Measurements from ENCODE around the gene TSPAN5.

Gene TSPAN5

DNA sequence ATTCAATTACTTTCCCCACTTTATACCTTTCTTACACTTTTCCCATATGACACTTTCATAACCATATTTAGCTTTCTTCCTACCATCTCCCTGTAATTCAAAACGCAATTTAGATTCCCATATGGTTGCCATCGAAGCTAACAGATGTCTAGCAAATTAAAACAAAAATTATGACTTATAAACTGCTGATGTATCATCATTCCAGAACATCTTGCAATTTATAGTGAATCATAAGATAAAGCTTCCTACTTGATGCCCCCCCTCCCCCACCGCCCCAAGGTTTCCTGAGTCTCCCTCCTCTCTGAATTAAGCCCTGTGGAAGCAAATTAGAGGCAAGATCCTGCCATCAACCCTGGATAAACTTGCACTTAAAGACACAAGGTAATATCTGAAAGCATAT is 5.4 kb downstream of the TSPAN5 start:
- Histone ChIP-seq H3K79me2 (ENCODE audit: insufficient read depth, low read length) (no peaks in the 10 kb centered on the region), H3K4me2 (ENCODE audit: low read depth, low read length, poor library complexity, severe bottlenecking) (no peak overlapping the region)

GRCh38 chr4:98648602-98649001 is 9.8 kb downstream of the TSPAN5 start:
- Histone ChIP-seq H3K9ac (ENCODE audit: low read length) (no peak overlapping the region), H2AFZ (ENCODE audit: low read depth, low read length, severe bottlenecking) (no peak overlapping the region), H3K79me2 (ENCODE audit: insufficient read depth, low read length) (no peaks in the 10 kb centered on the region), H3K4me3 (ENCODE audit: insufficient read depth, low read length, poor library complexity, severe bottlenecking) (no peak overlapping the region), H3K9me2 (replicated peaks; ENCODE audit: insufficient read depth, low read length) (no peaks in the 10 kb centered on the region), H3F3A (ENCODE audit: insufficient read depth) (no peaks in the 10 kb centered on the region), H3K4me2 (ENCODE audit: low read depth, low read length, poor library complexity, severe bottlenecking) (no peak overlapping the region), H3K27ac (ENCODE audit: low read depth, low read length) (no peak overlapping the region), H4K20me1 (ENCODE audit: low read depth, low read length) (no peaks in the 10 kb centered on the region), H3K27me3 (ENCODE audit: low read length) (no peaks in the 10 kb centered on the region), H3K9me3 (ENCODE audit: insufficient read depth, low read length) (no peaks in the 10 kb centered on the region), H3K36me3 (ENCODE audit: low read length) (no peaks in the 10 kb centered on the region)
- TF ChIP-seq EZH2phosphoT487 (conservative IDR thresholded peaks at IDR 0.05; ENCODE audit: low read length) (no peak), CTCF (IDR thresholded peaks at IDR 0.05; ENCODE audit: insufficient read depth, low read length, poor library complexity, severe bottlenecking) (no peak)

More for the DNA sequence above, 5.4 kb downstream of the TSPAN5 start:
- no peak overlapping the region for H3K27ac ChIP-seq (ENCODE audit: low read depth, low read length)
- H3K4me3 ChIP-seq (ENCODE audit: insufficient read depth, low read length, poor library complexity, severe bottlenecking): no peak overlapping the region
- H3K9me2 ChIP-seq (replicated peaks; ENCODE audit: insufficient read depth, low read length): no peaks in the 10 kb centered on the region
- H4K20me1 ChIP-seq (ENCODE audit: low read depth, low read length): no peaks in the 10 kb centered on the region
- no peaks in the 10 kb centered on the region for H3K36me3 ChIP-seq (ENCODE audit: low read length)
- no peak overlapping the region for H3K9ac ChIP-seq (ENCODE audit: low read length)
- no peak overlapping the region for H2AFZ ChIP-seq (ENCODE audit: low read depth, low read length, severe bottlenecking)
- H3F3A ChIP-seq (ENCODE audit: insufficient read depth): no peaks in the 10 kb centered on the region
- TF ChIP-seq CTCF (IDR thresholded peaks at IDR 0.05; ENCODE audit: insufficient read depth, low read length, poor library complexity, severe bottlenecking) (no peak), EZH2phosphoT487 (conservative IDR thresholded peaks at IDR 0.05; ENCODE audit: low read length) (no peak)
- no peaks in the 10 kb centered on the region for H3K9me3 ChIP-seq (ENCODE audit: insufficient read depth, low read length)
- H3K27me3 ChIP-seq (ENCODE audit: low read length): no peaks in the 10 kb centered on the region

DNA sequence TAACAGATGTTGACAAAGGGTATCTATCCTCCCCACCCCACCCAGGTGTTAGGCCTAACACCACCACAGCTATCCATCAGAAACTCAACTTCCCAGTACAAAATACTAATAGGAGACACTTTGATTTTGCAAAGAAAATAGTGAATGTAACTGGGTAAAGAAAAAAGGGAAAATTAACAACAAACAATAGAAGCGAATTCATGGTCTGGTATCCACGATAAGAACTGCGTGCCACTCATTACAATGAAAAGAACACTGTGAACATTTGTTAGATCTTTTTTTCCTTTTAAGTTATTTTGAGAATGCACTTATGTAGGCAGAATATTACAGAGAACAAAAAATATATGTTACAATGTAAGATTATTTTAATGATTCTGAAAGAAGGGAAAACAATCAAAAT is 12.0 kb downstream of the TSPAN5 start:
- no peak for TF ChIP-seq CTCF (IDR thresholded peaks at IDR 0.05; ENCODE audit: insufficient read depth, low read length, poor library complexity, severe bottlenecking)
- no peak for TF ChIP-seq EZH2phosphoT487 (conservative IDR thresholded peaks at IDR 0.05; ENCODE audit: low read length)

More for the DNA sequence above, 12.0 kb downstream of the TSPAN5 start:
- Histone ChIP-seq H3F3A (ENCODE audit: insufficient read depth) (no peaks in the 10 kb centered on the region), H3K9me3 (ENCODE audit: insufficient read depth, low read length) (no peaks in the 10 kb centered on the region), H3K79me2 (ENCODE audit: insufficient read depth, low read length) (no peaks in the 10 kb centered on the region), H3K4me2 (ENCODE audit: low read depth, low read length, poor library complexity, severe bottlenecking) (no peak overlapping the region), H3K36me3 (ENCODE audit: low read length) (no peaks in the 10 kb centered on the region), H3K9me2 (replicated peaks; ENCODE audit: insufficient read depth, low read length) (no peaks in the 10 kb centered on the region), H3K27ac (ENCODE audit: low read depth, low read length) (no peak overlapping the region), H3K27me3 (ENCODE audit: low read length) (no peaks in the 10 kb centered on the region), H4K20me1 (ENCODE audit: low read depth, low read length) (no peaks in the 10 kb centered on the region), H3K4me3 (ENCODE audit: insufficient read depth, low read length, poor library complexity, severe bottlenecking) (no peak overlapping the region), H2AFZ (ENCODE audit: low read depth, low read length, severe bottlenecking) (no peak overlapping the region), H3K9ac (ENCODE audit: low read length) (no peak overlapping the region)

Data from SU-DHL-6 (cell line).